GM10266 (cell line): ENCODE measurements around the gene RMRP.

ENCODE experiments used
- DNase-seq: peaks from one replicate; pipeline ENCODE4 v3.0.0; 2012; ENCODE audit errors: extremely low spot score
- CTCF ChIP-seq: IDR thresholded peaks from 2 replicates; pipeline ENCODE4 v1.5.1; 2012; ENCODE audit warnings: mild to moderate bottlenecking, low read depth; ENCODE audit not compliant: control insufficient read depth, insufficient read depth; ENCODE audit errors: missing control alignments

RMRP gene

GRCh38 chr9:35657546-35658136, at the start of gene RMRP:
RMRP (minus strand) TSS chr9:35658019.
- TF ChIP-seq CTCF: no peak
- peak; percentile 93 for DNase-seq

- no peak for DNase-seq
- no peak for TF ChIP-seq CTCF
Observed at GRCh38 chr9:35706951-35707350, 49.1 kb upstream of the RMRP start.

GRCh38 chr9:35705836-35706430, 48.1 kb upstream of the RMRP start:
- no peak for DNase-seq
- TF ChIP-seq CTCF: no peak

- no peak for DNase-seq
- no peak for TF ChIP-seq CTCF
Observed at GRCh38 chr9:35705372-35705771, 47.6 kb upstream of the RMRP start.

- no peak for TF ChIP-seq CTCF
- DNase-seq: no peak
Observed at GRCh38 chr9:35703906-35704672, 46.3 kb upstream of the RMRP start.

GRCh38 chr9:35702696-35703095, 44.9 kb upstream of the RMRP start:
- no peak for DNase-seq
- no peak for TF ChIP-seq CTCF

- no peak for TF ChIP-seq CTCF
- DNase-seq: no peak
Observed at GRCh38 chr9:35700942-35701341, 43.1 kb upstream of the RMRP start.
